ACC112 (cell line): Measurements from ENCODE around the gene FBLN1.
"Not testable (repeated sequence)": the region's sequence is repeated elsewhere in the genome, so short reads cannot be mapped to it uniquely, and the experiment has no call there.

ENCODE experiments used
- H2AFZ ChIP-seq: fragments of 200-600 bp; sonication (generic); one replicate; pipeline ENCODE4 v1.6.0; 2017; ENCODE audit warnings: antibody characterized with exemption, low read length; ENCODE audit not compliant: unreplicated experiment
- H3K27ac ChIP-seq: fragments of 200-600 bp; sonication (generic); 2 replicates; pipeline ENCODE4 v1.5.1; 2014; ENCODE audit warnings: low read depth, mild to moderate bottlenecking, antibody characterized with exemption, low read length, moderate library complexity
- H3K27me3 ChIP-seq: fragments of 200-600 bp; sonication (generic); 2 replicates; pipeline ENCODE4 v1.6.1; 2014; ENCODE audit warnings: mild to moderate bottlenecking, antibody characterized with exemption, low read length, moderate library complexity, mixed read lengths; ENCODE audit not compliant: insufficient read depth
- H3K36me3 ChIP-seq: fragments of 200-600 bp; sonication (generic); 2 replicates; pipeline ENCODE4 v1.6.1; 2016; ENCODE audit warnings: mild to moderate bottlenecking, antibody characterized with exemption, low read length, moderate library complexity, mixed read lengths; ENCODE audit not compliant: insufficient read depth
- H3K4me1 ChIP-seq: fragments of 200-600 bp; sonication (generic); one replicate; pipeline ENCODE4 v1.6.1; 2016; ENCODE audit warnings: low read length, mixed read lengths; ENCODE audit not compliant: insufficient read depth, unreplicated experiment, control insufficient read depth
- H3K4me3 ChIP-seq: fragments of 200-600 bp; sonication (generic); 2 replicates; pipeline ENCODE4 v1.5.1; 2014; ENCODE audit warnings: mild to moderate bottlenecking, low read depth, low read length
- H3K79me2 ChIP-seq: fragments of 200-600 bp; sonication (generic); one replicate; pipeline ENCODE4 v1.6.0; 2016; ENCODE audit warnings: low read length; ENCODE audit not compliant: control insufficient read depth, unreplicated experiment, insufficient read depth

Gene FBLN1

GRCh38 chr22:45488764-45489370 is 13.8 kb upstream of the FBLN1 start:
- H3K27ac ChIP-seq, result no peak overlapping the region
- H3K79me2 ChIP-seq, result no peaks in the 10 kb centered on the region
- no peak overlapping the region for H2AFZ ChIP-seq
- H3K27me3 ChIP-seq, result no peaks in the 10 kb centered on the region
- no peak overlapping the region for H3K4me3 ChIP-seq
- H3K4me1 ChIP-seq, result peaks cover 5% of the 10 kb centered on the region
- no peaks in the 10 kb centered on the region for H3K36me3 ChIP-seq

- Histone ChIP-seq H3K27me3 (no peaks in the 10 kb centered on the region), H3K4me3 (no peak overlapping the region), H3K79me2 (no peaks in the 10 kb centered on the region), H3K4me1 (peaks cover 5% of the 10 kb centered on the region), H3K36me3 (no peaks in the 10 kb centered on the region), H3K27ac (no peak overlapping the region), H2AFZ (no peak overlapping the region)
Measured at GRCh38 chr22:45490836-45491235, 11.8 kb upstream of the FBLN1 start.

- H3K79me2 ChIP-seq, result no peaks in the 10 kb centered on the region
- H3K27me3 ChIP-seq, result no peaks in the 10 kb centered on the region
- H3K36me3 ChIP-seq, result no peaks in the 10 kb centered on the region
- no peak overlapping the region for H3K27ac ChIP-seq
- no peak overlapping the region for H3K4me3 ChIP-seq
- H3K4me1 ChIP-seq, result peaks cover 10% of the 10 kb centered on the region
- no peak overlapping the region for H2AFZ ChIP-seq
Measured at GRCh38 chr22:45491841-45492240, 10.8 kb upstream of the FBLN1 start.

GRCh38 chr22:45493286-45493771 is 9.4 kb upstream of the FBLN1 start:
- H3K4me1 ChIP-seq, result peaks cover 16% of the 10 kb centered on the region

GRCh38 chr22:45494306-45494705 is 8.4 kb upstream of the FBLN1 start:
- H2AFZ ChIP-seq, H3K27ac ChIP-seq, H3K79me2 ChIP-seq, H3K36me3 ChIP-seq, H3K4me3 ChIP-seq, H3K27me3 ChIP-seq: not testable (repeated sequence)
- peaks cover 16% of the 10 kb centered on the region for H3K4me1 ChIP-seq

More at GRCh38 chr22:45493286-45493771, 9.4 kb upstream of the FBLN1 start:
- Histone ChIP-seq H3K36me3 (no peaks in the 10 kb centered on the region), H2AFZ (no peak overlapping the region), H3K4me3 (no peak overlapping the region), H3K79me2 (no peaks in the 10 kb centered on the region), H3K27me3 (no peaks in the 10 kb centered on the region), H3K27ac (no peak overlapping the region)

- not testable (repeated sequence) for H3K27ac ChIP-seq, H2AFZ ChIP-seq, H3K27me3 ChIP-seq, H3K4me3 ChIP-seq, H3K36me3 ChIP-seq, H3K79me2 ChIP-seq
- H3K4me1 ChIP-seq, result peaks cover 16% of the 10 kb centered on the region
Measured at GRCh38 chr22:45495616-45496015, 7.1 kb upstream of the FBLN1 start.

- H3K36me3 ChIP-seq, result no peaks in the 10 kb centered on the region
- no peaks in the 10 kb centered on the region for H3K27me3 ChIP-seq
- H2AFZ ChIP-seq, result no peak overlapping the region
- no peak overlapping the region for H3K27ac ChIP-seq
- H3K4me3 ChIP-seq, result no peak overlapping the region
- no peaks in the 10 kb centered on the region for H3K79me2 ChIP-seq
- H3K4me1 ChIP-seq, result peaks cover 16% of the 10 kb centered on the region
Measured at GRCh38 chr22:45496451-45496941, 6.2 kb upstream of the FBLN1 start.

GRCh38 chr22:45497351-45498145 is 5.1 kb upstream of the FBLN1 start:
- Histone ChIP-seq H3K36me3 (no peaks in the 10 kb centered on the region), H3K27ac (peak overlapping the region; percentile 48), H3K79me2 (no peaks in the 10 kb centered on the region), H2AFZ (peak overlapping the region; percentile 64), H3K4me3 (peak overlapping the region; percentile 63), H3K4me1 (peaks cover 16% of the 10 kb centered on the region), H3K27me3 (no peaks in the 10 kb centered on the region)

- Histone ChIP-seq H3K4me3 (no peak overlapping the region), H3K27me3 (no peaks in the 10 kb centered on the region), H3K4me1 (peaks cover 12% of the 10 kb centered on the region), H3K36me3 (no peaks in the 10 kb centered on the region), H3K27ac (no peak overlapping the region), H2AFZ (no peak overlapping the region), H3K79me2 (peaks cover 11% of the 10 kb centered on the region)
Measured at GRCh38 chr22:45499746-45500145, 2.9 kb upstream of the FBLN1 start.

- H3K36me3 ChIP-seq, result no peaks in the 10 kb centered on the region
- H3K4me1 ChIP-seq, result peaks cover 3% of the 10 kb centered on the region
- peak overlapping the region; percentile 87 for H3K4me3 ChIP-seq
- H3K27me3 ChIP-seq, result no peaks in the 10 kb centered on the region
- H3K79me2 ChIP-seq, result peaks cover 26% of the 10 kb centered on the region
- H3K27ac ChIP-seq, result no peak overlapping the region; the same call in 1 of the 2 replicates
- peak overlapping the region; percentile 50 for H2AFZ ChIP-seq
Measured at GRCh38 chr22:45503050-45503815, 550 bp downstream of the FBLN1 start.
